Mucosa of rectum (tissue), 2 donors: ENCODE results near the gene NAB2.

ENCODE experiments used
- H3K27ac ChIP-seq, 2 donors: one replicate each; pipeline ENCODE4 v1.7.0; 2013; ENCODE audit warnings: inconsistent platforms in 2 of 2, low read depth in 2 of 2, low read length in 2 of 2
- H3K27me3 ChIP-seq, 2 donors: one replicate each; pipeline ENCODE4 v1.7.0; 2013; ENCODE audit warnings: low read length in 2 of 2; ENCODE audit not compliant: control insufficient read depth in 2 of 2, insufficient read depth in 2 of 2
- H3K36me3 ChIP-seq, 2 donors: one replicate each; pipeline ENCODE4 v1.7.0; 2013; ENCODE audit warnings: low read length in 2 of 2; ENCODE audit not compliant: control insufficient read depth in 2 of 2, insufficient read depth in 2 of 2
- H3K4me1 ChIP-seq, 2 donors: one replicate each; pipeline ENCODE4 v1.7.0; 2013; ENCODE audit warnings: low read length in 2 of 2, mild to moderate bottlenecking in 1 of 2; ENCODE audit not compliant: control insufficient read depth in 2 of 2, insufficient read depth in 2 of 2
- H3K4me3 ChIP-seq, 2 donors: one replicate each; pipeline ENCODE4 v1.7.0; 2013; ENCODE audit warnings: low read length in 2 of 2
- H3K9ac ChIP-seq, 2 donors: one replicate each; pipeline ENCODE4 v1.7.0; 2013; ENCODE audit warnings: low read length in 2 of 2, low read depth in 1 of 2, mild to moderate bottlenecking in 1 of 2
- H3K9me3 ChIP-seq, 2 donors: one replicate each; pipeline ENCODE4 v1.7.0; 2013; ENCODE audit warnings: low read length in 2 of 2; ENCODE audit not compliant: control insufficient read depth in 2 of 2
- donor health status: healthy.
- donor health status: Normal muscosa, but diverticular disease.

Gene NAB2

GRCh38 chr12:57093415-57094207 is 4.7 kb downstream of the NAB2 start:
- peak overlapping the region; percentile 29 to 61 for H3K27ac ChIP-seq
- H3K4me1 ChIP-seq, result peaks cover 20 to 31% of the 10 kb centered on the region in 2 donors
- H3K9ac ChIP-seq, result peak overlapping the region; percentile 14 to 22
- H3K4me3 ChIP-seq, result peak overlapping the region in 1 of 2 donors; percentile 20
- H3K27me3 ChIP-seq, result no peaks in the 10 kb centered on the region
- H3K36me3 ChIP-seq, result peaks cover 31 to 49% of the 10 kb centered on the region in 2 donors
- H3K9me3 ChIP-seq, result no peaks in the 10 kb centered on the region

- Histone ChIP-seq H3K4me3 (no peak overlapping the region), H3K9me3 (no peaks in the 10 kb centered on the region), H3K9ac (no peak overlapping the region), H3K27me3 (no peaks in the 10 kb centered on the region), H3K36me3 (peaks cover 39 to 58% of the 10 kb centered on the region in 2 donors), H3K27ac (peak overlapping the region; percentile 29 to 40), H3K4me1 (peaks cover 18 to 31% of the 10 kb centered on the region in 2 donors)
These were observed 5.6 kb downstream of the NAB2 start for GRCh38 chr12:57094208-57095160.

GRCh38 chr12:57095440-57095839 is 6.5 kb downstream of the NAB2 start:
- no peak overlapping the region for H3K27ac ChIP-seq
- H3K4me1 ChIP-seq, result peaks cover 20 to 30% of the 10 kb centered on the region in 2 donors
- H3K36me3 ChIP-seq, result peaks cover 43 to 66% of the 10 kb centered on the region in 2 donors
- H3K27me3 ChIP-seq, result no peaks in the 10 kb centered on the region
- H3K4me3 ChIP-seq, result no peak overlapping the region
- H3K9ac ChIP-seq, result no peak overlapping the region
- H3K9me3 ChIP-seq, result no peaks in the 10 kb centered on the region

GRCh38 chr12:57096099-57096572 is 7.2 kb downstream of the NAB2 start:
- no peak overlapping the region for H3K27ac ChIP-seq
- peaks cover 45 to 65% of the 10 kb centered on the region in 2 donors for H3K36me3 ChIP-seq
- H3K9ac ChIP-seq, result no peak overlapping the region
- H3K27me3 ChIP-seq, result no peaks in the 10 kb centered on the region
- no peaks in the 10 kb centered on the region for H3K9me3 ChIP-seq
- H3K4me3 ChIP-seq, result no peak overlapping the region
- H3K4me1 ChIP-seq, result peaks cover 23 to 24% of the 10 kb centered on the region in 2 donors

- no peaks in the 10 kb centered on the region for H3K9me3 ChIP-seq
- no peak overlapping the region for H3K4me3 ChIP-seq
- peak overlapping the region in 1 of 2 donors; percentile 4 for H3K27ac ChIP-seq
- no peaks in the 10 kb centered on the region for H3K27me3 ChIP-seq
- H3K36me3 ChIP-seq, result peaks cover 45 to 62% of the 10 kb centered on the region in 2 donors
- peaks cover 19 to 21% of the 10 kb centered on the region in 2 donors for H3K4me1 ChIP-seq
- H3K9ac ChIP-seq, result no peak overlapping the region
These were observed 8.0 kb downstream of the NAB2 start for GRCh38 chr12:57096748-57097553.

- peaks cover 45 to 64% of the 10 kb centered on the region in 2 donors for H3K36me3 ChIP-seq
- H3K27ac ChIP-seq, result no peak overlapping the region
- peaks cover 23 to 25% of the 10 kb centered on the region in 2 donors for H3K4me1 ChIP-seq
- H3K9ac ChIP-seq, result no peak overlapping the region
- H3K4me3 ChIP-seq, result no peak overlapping the region
- no peaks in the 10 kb centered on the region for H3K27me3 ChIP-seq
- no peaks in the 10 kb centered on the region for H3K9me3 ChIP-seq
These were observed 8.6 kb downstream of the NAB2 start for GRCh38 chr12:57097554-57097835.

- Histone ChIP-seq H3K36me3 (peaks cover 45 to 65% of the 10 kb centered on the region in 2 donors), H3K27me3 (no peaks in the 10 kb centered on the region), H3K9me3 (no peaks in the 10 kb centered on the region)
These were observed 9.6 kb downstream of the NAB2 start for GRCh38 chr12:57098546-57098945.

GRCh38 chr12:57099047-57099714 is 10.3 kb downstream of the NAB2 start:
- Histone ChIP-seq H3K27me3 (no peaks in the 10 kb centered on the region), H3K4me1 (peaks cover 17 to 20% of the 10 kb centered on the region in 2 donors), H3K9ac (no peak overlapping the region), H3K4me3 (no peak overlapping the region), H3K27ac (peak overlapping the region in 1 of 2 donors; percentile 4), H3K36me3 (peaks cover 50 to 70% of the 10 kb centered on the region in 2 donors), H3K9me3 (no peaks in the 10 kb centered on the region)

More at GRCh38 chr12:57098546-57098945, 9.6 kb downstream of the NAB2 start:
- Histone ChIP-seq H3K9ac (no peak overlapping the region), H3K27ac (peak overlapping the region in 1 of 2 donors; percentile 4), H3K4me1 (peaks cover 21 to 24% of the 10 kb centered on the region in 2 donors), H3K4me3 (no peak overlapping the region)

- Histone ChIP-seq H3K4me3 (no peak overlapping the region), H3K27ac (peak overlapping the region in 1 of 2 donors; percentile 23), H3K27me3 (no peaks in the 10 kb centered on the region), H3K36me3 (peaks cover 56 to 73% of the 10 kb centered on the region in 2 donors), H3K4me1 (peaks cover 14 to 18% of the 10 kb centered on the region in 2 donors), H3K9ac (no peak overlapping the region), H3K9me3 (no peaks in the 10 kb centered on the region)
These were observed 10.9 kb downstream of the NAB2 start for GRCh38 chr12:57099766-57100165.
